MV-4-11 (cell line): ENCODE measurements around the gene TMED4.
"Not testable (repeated sequence)": the region's sequence is repeated elsewhere in the genome, so short reads cannot be mapped to it uniquely, and the experiment has no call there.

Experiments
- DNase-seq: peaks from one replicate; lab custom pipeline; 2025; lab: John Stamatoyannopoulos, UW

TMED4 gene

GRCh38 chr7:44607141-44608068, 25.4 kb upstream of the TMED4 start:
- no peak for DNase-seq

- DNase-seq, result peak; percentile 97
Measured at GRCh38 chr7:44606341-44607140, 24.5 kb upstream of the TMED4 start, which contains the start of gene OGDH. TSS of gene OGDH (plus strand) at chr7:44606627. CDS start at chr7:44624344, 17,717 bp downstream.

GRCh38 chr7:44604941-44605340, 22.9 kb upstream of the TMED4 start:
- no peak for DNase-seq

GRCh38 chr7:44603193-44603592, 21.2 kb upstream of the TMED4 start:
- no peak for DNase-seq

GRCh38 chr7:44602576-44602910, 20.5 kb upstream of the TMED4 start:
- no peak for DNase-seq

GRCh38 chr7:44599222-44599621, 17.2 kb upstream of the TMED4 start:
- no peak for DNase-seq

- not testable (repeated sequence) for DNase-seq
Measured at GRCh38 chr7:44597181-44597580, 15.2 kb upstream of the TMED4 start.

- DNase-seq, result peak; percentile 1
Measured at GRCh38 chr7:44595934-44596635, 14.1 kb upstream of the TMED4 start.

GRCh38 chr7:44590910-44591309, 8.9 kb upstream of the TMED4 start:
- peak; percentile 2 for DNase-seq

- peak; percentile 63 for DNase-seq
Measured at GRCh38 chr7:44587843-44588711, 6.0 kb upstream of the TMED4 start.

- no peak for DNase-seq
Measured at GRCh38 chr7:44583146-44583865, 1.3 kb upstream of the TMED4 start.

- no peak for DNase-seq
Measured at GRCh38 chr7:44580945-44581878, 819 bp downstream of the TMED4 start.

- no peak for DNase-seq
Measured at GRCh38 chr7:44576228-44576627, 5.8 kb downstream of the TMED4 start.

- DNase-seq, result no peak
Measured at GRCh38 chr7:44575054-44575453, 7.0 kb downstream of the TMED4 start.

GRCh38 chr7:44574287-44574872, 7.7 kb downstream of the TMED4 start:
- DNase-seq, result no peak

GRCh38 chr7:44573464-44574286, 8.4 kb downstream of the TMED4 start, which contains the start of gene DDX56:
TSS of gene DDX56 (minus strand) at chr7:44573908. CDS start at chr7:44573895, 13 bp downstream.
- peak; percentile 95 for DNase-seq

- no peak for DNase-seq
Measured at GRCh38 chr7:44572771-44573170, 9.3 kb downstream of the TMED4 start.

GRCh38 chr7:44569959-44570358, 12.1 kb downstream of the TMED4 start:
- DNase-seq, result no peak
